Kidney epithelial cell (primary cell): ENCODE measurements around the gene ABHD8. TPM values are rescaled to one million over a fixed set of nuclear protein-coding genes. Genes with fewer than 3 reads are reported as not detected.

Experiments
- DNase-seq: peaks from one replicate; pipeline ENCODE4 v3.0.0-alpha.2; 2010; ENCODE audit warnings: low read depth
- H3K27me3 ChIP-seq: 2 replicates; pipeline ENCODE4 v1.6.0; 2011; ENCODE audit warnings: low read length; ENCODE audit not compliant: control insufficient read depth, insufficient read depth
- H3K36me3 ChIP-seq: 2 replicates; pipeline ENCODE4 v1.5.1; 2011; ENCODE audit warnings: low read length; ENCODE audit not compliant: control insufficient read depth, insufficient read depth
- H3K4me3 ChIP-seq: 2 replicates; pipeline ENCODE4 v1.5.1; 2011; ENCODE audit warnings: low read depth, mild to moderate bottlenecking, control low read depth, low read length
- total RNA-seq: library from RNA; depleted of rRNA; stranded (reverse); fragments of >200 nt; gene quantifications from 2 replicates; pipeline ENCODE4 v1.2.3, GENCODE V29; 2015
- TF ChIP-seq, protein P1 (sequence below): IDR thresholded peaks from 2 replicates; pipeline ENCODE4 v1.5.1; 2011; ENCODE audit warnings: mild to moderate bottlenecking, moderate library complexity, low read length, control low read depth, inconsistent platforms; ENCODE audit not compliant: insufficient read depth, poor library complexity, severe bottlenecking

Gene ABHD8
- total RNA-seq, 1 donor from 2014 or later: 18.6 TPM

DNA sequence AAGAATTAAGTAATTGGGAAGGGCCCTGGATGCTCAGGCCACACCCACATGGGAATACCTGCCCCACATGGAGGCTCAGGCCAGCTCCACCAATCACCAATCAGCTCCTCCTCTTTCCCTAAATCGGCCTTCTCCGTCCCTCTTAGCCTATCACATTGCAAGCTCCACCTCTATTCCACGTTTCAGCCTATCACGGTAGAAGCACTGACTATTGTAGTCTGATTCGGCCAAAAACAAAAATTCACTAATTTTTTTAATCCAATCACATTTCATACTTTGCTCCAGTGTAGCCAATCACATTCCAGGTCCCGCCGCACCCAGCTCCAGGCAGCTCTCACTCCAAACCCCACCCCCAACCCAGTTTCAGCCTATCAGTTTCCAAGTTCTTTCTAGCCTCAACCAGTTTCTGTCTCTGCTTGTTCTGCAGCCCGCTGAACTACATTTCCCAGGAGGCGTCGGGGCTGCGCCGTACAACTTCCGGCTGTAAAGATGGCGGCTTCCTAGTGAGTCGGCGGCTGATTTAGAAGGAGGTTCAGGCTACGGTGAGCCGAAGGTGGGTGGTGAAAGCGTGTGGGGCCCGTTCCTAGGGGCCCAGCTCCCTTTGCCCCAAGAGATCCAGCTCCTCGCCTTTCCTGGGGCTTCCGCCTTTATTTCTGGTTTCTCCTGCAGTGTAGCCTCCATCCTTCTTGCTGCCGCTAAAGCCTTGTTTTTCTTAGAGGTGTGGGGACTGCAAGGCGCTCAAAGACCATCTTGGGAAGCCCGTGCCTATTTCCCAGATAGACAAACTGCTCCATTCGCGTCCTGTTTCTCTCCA, 36.0 kb downstream of the ABHD8 start, which contains the start of gene BABAM1:
Gene BABAM1 (plus strand): TSS at position 469 of the 814 bp plus-strand sequence. CDS start 1,364 bp downstream, outside the sequence.
- H3K4me3 ChIP-seq: peak within 1 kb of the TSS; percentile 59
- TF ChIP-seq, protein P1, sequence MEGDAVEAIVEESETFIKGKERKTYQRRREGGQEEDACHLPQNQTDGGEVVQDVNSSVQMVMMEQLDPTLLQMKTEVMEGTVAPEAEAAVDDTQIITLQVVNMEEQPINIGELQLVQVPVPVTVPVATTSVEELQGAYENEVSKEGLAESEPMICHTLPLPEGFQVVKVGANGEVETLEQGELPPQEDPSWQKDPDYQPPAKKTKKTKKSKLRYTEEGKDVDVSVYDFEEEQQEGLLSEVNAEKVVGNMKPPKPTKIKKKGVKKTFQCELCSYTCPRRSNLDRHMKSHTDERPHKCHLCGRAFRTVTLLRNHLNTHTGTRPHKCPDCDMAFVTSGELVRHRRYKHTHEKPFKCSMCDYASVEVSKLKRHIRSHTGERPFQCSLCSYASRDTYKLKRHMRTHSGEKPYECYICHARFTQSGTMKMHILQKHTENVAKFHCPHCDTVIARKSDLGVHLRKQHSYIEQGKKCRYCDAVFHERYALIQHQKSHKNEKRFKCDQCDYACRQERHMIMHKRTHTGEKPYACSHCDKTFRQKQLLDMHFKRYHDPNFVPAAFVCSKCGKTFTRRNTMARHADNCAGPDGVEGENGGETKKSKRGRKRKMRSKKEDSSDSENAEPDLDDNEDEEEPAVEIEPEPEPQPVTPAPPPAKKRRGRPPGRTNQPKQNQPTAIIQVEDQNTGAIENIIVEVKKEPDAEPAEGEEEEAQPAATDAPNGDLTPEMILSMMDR: no peak
- peak; percentile 97 for DNase-seq
- H3K36me3 ChIP-seq: peaks cover 4% of the 10 kb centered on the region
- no peaks in the 10 kb centered on the region for H3K27me3 ChIP-seq

GRCh38 chr19:17266589-17266974, 36.6 kb downstream of the ABHD8 start:
- no peak overlapping the region for H3K4me3 ChIP-seq
- no peak for DNase-seq
- TF ChIP-seq, protein P1: no peak
- peaks cover 4% of the 10 kb centered on the region for H3K36me3 ChIP-seq
- no peaks in the 10 kb centered on the region for H3K27me3 ChIP-seq

GRCh38 chr19:17266026-17266425, 37.2 kb downstream of the ABHD8 start:
- H3K27me3 ChIP-seq: no peaks in the 10 kb centered on the region
- TF ChIP-seq, protein P1: no peak
- no peak for DNase-seq
- no peak overlapping the region for H3K4me3 ChIP-seq
- H3K36me3 ChIP-seq: peaks cover 2% of the 10 kb centered on the region

DNA sequence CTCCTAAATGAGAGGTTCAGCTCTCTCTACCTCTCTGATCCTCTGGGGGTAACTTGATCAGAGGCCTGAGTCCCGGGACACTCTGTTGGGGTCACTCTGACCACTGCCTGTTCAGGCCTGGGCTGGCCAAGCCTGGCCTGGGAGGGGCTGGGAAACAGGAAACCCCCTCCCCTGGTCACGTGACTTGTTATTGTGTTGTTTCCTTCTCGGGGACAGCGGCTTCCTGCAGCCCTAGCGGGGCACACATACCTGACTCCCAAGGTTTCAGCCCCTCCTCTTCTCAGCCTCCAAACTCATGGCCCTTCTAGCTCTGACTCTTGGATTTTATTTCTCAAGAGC, 38.6 kb downstream of the ABHD8 start, which contains the start of gene USHBP1:
Gene USHBP1 (minus strand): TSS at position 105 of the 339 bp plus-strand sequence. CDS start 446 bp downstream, outside the sequence.
- Histone ChIP-seq H3K36me3 (peaks cover 2% of the 10 kb centered on the region), H3K27me3 (no peaks in the 10 kb centered on the region), H3K4me3 (no peak within 1 kb of the TSS)
- TF ChIP-seq, protein P1: no peak
- DNase-seq: no peak

- Histone ChIP-seq H3K4me3 (no peak overlapping the region), H3K27me3 (no peaks in the 10 kb centered on the region), H3K36me3 (peaks cover 2% of the 10 kb centered on the region)
- TF ChIP-seq, protein P1: no peak
- DNase-seq: no peak
Observed at GRCh38 chr19:17263712-17264640, 39.2 kb downstream of the ABHD8 start.
